Measurements from ENCODE around the gene SCN10A.

GRCh38 chr3:38834717-38835116, 18.7 kb upstream of the SCN10A start:
- TF ChIP-seq POLR2A (IDR thresholded peaks at IDR 0.05) (no peak), EP300 (IDR thresholded peaks at IDR 0.05) (no peak)

Measured in suprapubic skin (tissue), 2 donors.